NCI-H524 treated with DMSO at 0.1 percent for 48 hours (cell line): ENCODE measurements around the gene OAT.

Experiments used
- DNase-seq: peaks from one replicate; lab custom pipeline; 2025; lab: John Stamatoyannopoulos, UW

The OAT gene

GRCh38 chr10:124403548-124403947 is 15.2 kb downstream of the OAT start:
- DNase-seq, result peak; percentile 25

- no peak for DNase-seq
Measured at GRCh38 chr10:124402273-124402672, 16.4 kb downstream of the OAT start.

GRCh38 chr10:124401633-124402032 is 17.1 kb downstream of the OAT start:
- DNase-seq, result no peak

- DNase-seq, result no peak
Measured at GRCh38 chr10:124394583-124394982, 24.1 kb downstream of the OAT start.

GRCh38 chr10:124392626-124393342 is 25.9 kb downstream of the OAT start:
- no peak for DNase-seq

- no peak for DNase-seq
Measured at GRCh38 chr10:124390471-124391187, 28.1 kb downstream of the OAT start.

- DNase-seq, result no peak
Measured at GRCh38 chr10:124389613-124390361, 28.9 kb downstream of the OAT start.

- no peak for DNase-seq
Measured at GRCh38 chr10:124388823-124389612, 29.7 kb downstream of the OAT start.

- no peak for DNase-seq
Measured at GRCh38 chr10:124388476-124388822, 30.3 kb downstream of the OAT start.

GRCh38 chr10:124387078-124387874 is 31.4 kb downstream of the OAT start:
- DNase-seq, result no peak

- no peak for DNase-seq
Measured at GRCh38 chr10:124386186-124387077, 32.3 kb downstream of the OAT start.

- DNase-seq, result no peak
Measured at GRCh38 chr10:124385627-124386185, 33.0 kb downstream of the OAT start.

- DNase-seq, result no peak
Measured at GRCh38 chr10:124384591-124385190, 34.0 kb downstream of the OAT start.

GRCh38 chr10:124384172-124384571 is 34.6 kb downstream of the OAT start:
- DNase-seq, result no peak

GRCh38 chr10:124383496-124383895 is 35.2 kb downstream of the OAT start:
- DNase-seq, result no peak

GRCh38 chr10:124381011-124381611 is 37.6 kb downstream of the OAT start:
- DNase-seq, result no peak

- DNase-seq, result no peak
Measured at GRCh38 chr10:124380256-124380995, 38.3 kb downstream of the OAT start.

- no peak for DNase-seq
Measured at GRCh38 chr10:124379609-124380193, 39.0 kb downstream of the OAT start.
